Caco-2 (cell line): ENCODE measurements around the gene ARHGEF4. TPM values are rescaled to one million over a fixed set of nuclear protein-coding genes. Genes with fewer than 3 reads are reported as not detected.

ENCODE experiments used
- BruUV-seq: library from RNA; stranded (reverse); fragments of 400-500 nt; replicated peaks from 2 replicates; lab custom pipeline; 2021; lab: Mats Ljungman, UMichigan
- CTCF ChIA-PET: fragments of 300-600 bp; sonication (Branson Sonifier 250); formaldehyde crosslinking; loops from one replicate; lab custom pipeline; 2022; ENCODE audit warnings: antibody characterized with exemption; lab: Charles Lee
- POLR2A ChIA-PET: fragments of 300-600 bp; sonication (Branson Sonifier 250); formaldehyde crosslinking; loops from one replicate; lab custom pipeline; 2022; ENCODE audit warnings: antibody characterized with exemption; lab: Charles Lee
- DNase-seq, 2 experiments: peaks; one replicate each; pipeline versions ENCODE4 v3.0.0 to v3.0.0-alpha.2; 2020 to 2022
- H3K27me3 ChIP-seq: replicated peaks from 2 replicates; pipeline ENCODE4 v1.6.0; 2011; ENCODE audit warnings: low read length; ENCODE audit not compliant: control insufficient read depth, insufficient read depth
- H3K36me3 ChIP-seq: 2 replicates; pipeline ENCODE4 v1.5.1; 2011; ENCODE audit warnings: low read length; ENCODE audit not compliant: control insufficient read depth, insufficient read depth
- H3K4me1 ChIP-seq: fragments of 250-450 bp; sonication (Bioruptor Pico); 2 replicates; pipeline ENCODE4 v1.5.1; 2020; ENCODE audit warnings: mild to moderate bottlenecking
- H3K4me3 ChIP-seq: 2 replicates; pipeline ENCODE4 v1.5.1; 2011; ENCODE audit warnings: low read depth, mild to moderate bottlenecking, control low read depth, low read length
- H3K9me3 ChIP-seq: fragments of 250-450 bp; sonication (Bioruptor Pico); 2 replicates; pipeline ENCODE4 v1.5.1; 2020; ENCODE audit warnings: mild to moderate bottlenecking, moderate library complexity
- H3K27ac Mint-ChIP-seq: one replicate; pipeline ENCODE4 v1.8.0; 2022; ENCODE audit warnings: mixed read lengths; ENCODE audit not compliant: unreplicated experiment
- H3K27me3 Mint-ChIP-seq: one replicate; pipeline ENCODE4 v1.8.0; 2022; ENCODE audit warnings: mixed read lengths; ENCODE audit not compliant: insufficient read depth, unreplicated experiment
- H3K36me3 Mint-ChIP-seq: one replicate; pipeline ENCODE4 v1.8.0; 2022; ENCODE audit warnings: mild to moderate bottlenecking, mixed read lengths; ENCODE audit not compliant: insufficient read depth, unreplicated experiment
- H3K4me1 Mint-ChIP-seq: one replicate; pipeline ENCODE4 v1.8.0; 2022; ENCODE audit warnings: low read depth, mixed read lengths; ENCODE audit not compliant: unreplicated experiment
- H3K4me3 Mint-ChIP-seq: one replicate; pipeline ENCODE4 v1.8.0; 2022; ENCODE audit warnings: mild to moderate bottlenecking, moderate library complexity, mixed read lengths; ENCODE audit not compliant: unreplicated experiment
- H3K9me3 Mint-ChIP-seq: one replicate; pipeline ENCODE4 v1.8.0; 2022; ENCODE audit warnings: mixed read lengths; ENCODE audit not compliant: unreplicated experiment
- CTCF ChIP-seq, 2 experiments: fragments of 200-600 bp in 1 of 2; IDR thresholded peaks; 1 replicate in 1 of 2; 2 replicates in 1 of 2; pipeline versions ENCODE4 v1.5.1 to v1.8.0; 2011 to 2022; ENCODE audit warnings: antibody characterized with exemption in 1 of 2, control low read depth in 1 of 2, inconsistent platforms in 1 of 2, low read depth in 1 of 2, low read length in 1 of 2, mild to moderate bottlenecking in 1 of 2, moderate library complexity in 1 of 2; ENCODE audit not compliant: insufficient read depth in 1 of 2, severe bottlenecking in 1 of 2, unreplicated experiment in 1 of 2
- intact Hi-C: fragments of 100-400 bp; cut with micrococcal nuclease; formaldehyde crosslinking; loops from one replicate; pipeline ENCODE4 v1.10.0; 2022; ENCODE audit not compliant: unreplicated experiment
- total RNA-seq: library from RNA; stranded (reverse); gene quantifications from 2 replicates; pipeline ENCODE4 v1.2.3, GENCODE V29; 2022

Gene ARHGEF4
- total RNA-seq, 1 experiment from 2014 or later, result 1.8 TPM

GRCh38 chr2:131031431-131031841 is 194.7 kb downstream of the ARHGEF4 start:
- Mint-ChIP-seq H3K27ac (no peak overlapping the region), H3K4me1 (no peaks in the 10 kb centered on the region), H3K36me3 (no peaks in the 10 kb centered on the region), H3K9me3 (no peaks in the 10 kb centered on the region), H3K4me3 (no peak overlapping the region), H3K27me3 (no peaks in the 10 kb centered on the region)
- ChIA-PET POLR2A (no interaction called here), CTCF (interaction anchor here (0.7 kb wide), 1 partner anchor 20 kb away, joined by 3 read pairs; no protein-coding TSS in a partner anchor)
- TF ChIP-seq CTCF (IDR thresholded peaks at IDR 0.05; ENCODE audit: insufficient read depth in 1 of 2, low read depth in 1 of 2, low read length in 1 of 2, severe bottlenecking in 1 of 2, unreplicated experiment in 1 of 2), result no peak
- no peaks in the 10 kb centered on the region for H3K27me3 ChIP-seq
- no peak overlapping the region for H3K4me3 ChIP-seq
- H3K4me1 ChIP-seq, result no peaks in the 10 kb centered on the region
- DNase-seq, result no peak
- no peaks in the 10 kb centered on the region for H3K36me3 ChIP-seq
- intact Hi-C loops, result no loop called here
- no TSS peak for BruUV-seq
- no peaks in the 10 kb centered on the region; the same call in 1 of the 2 replicates for H3K9me3 ChIP-seq

GRCh38 chr2:131031875-131032274 is 195.2 kb downstream of the ARHGEF4 start:
- Histone ChIP-seq H3K27me3 (no peaks in the 10 kb centered on the region), H3K36me3 (no peaks in the 10 kb centered on the region), H3K4me3 (no peak overlapping the region), H3K4me1 (no peaks in the 10 kb centered on the region), H3K9me3 (no peaks in the 10 kb centered on the region; the same call in 1 of the 2 replicates)
- BruUV-seq, result no TSS peak
- no peak for TF ChIP-seq CTCF (IDR thresholded peaks at IDR 0.05; ENCODE audit: insufficient read depth in 1 of 2, low read depth in 1 of 2, low read length in 1 of 2, severe bottlenecking in 1 of 2, unreplicated experiment in 1 of 2)
- CTCF ChIA-PET, result interaction anchor here (0.7 kb wide), 1 partner anchor 20 kb away, joined by 3 read pairs; no protein-coding TSS in a partner anchor
- no peaks in the 10 kb centered on the region for H3K27me3 Mint-ChIP-seq
- DNase-seq, result no peak
- intact Hi-C loops, result no loop called here
- no peaks in the 10 kb centered on the region for H3K9me3 Mint-ChIP-seq
- no peak overlapping the region for H3K4me3 Mint-ChIP-seq
- H3K4me1 Mint-ChIP-seq, result no peaks in the 10 kb centered on the region
- POLR2A ChIA-PET, result no interaction called here
- no peak overlapping the region for H3K27ac Mint-ChIP-seq
- H3K36me3 Mint-ChIP-seq, result no peaks in the 10 kb centered on the region

- Histone ChIP-seq H3K36me3 (no peaks in the 10 kb centered on the region), H3K27me3 (no peaks in the 10 kb centered on the region), H3K4me3 (no peak overlapping the region), H3K9me3 (no peaks in the 10 kb centered on the region; the same call in 1 of the 2 replicates), H3K4me1 (no peaks in the 10 kb centered on the region)
- Mint-ChIP-seq H3K27ac (no peak overlapping the region), H3K36me3 (no peaks in the 10 kb centered on the region), H3K4me1 (no peaks in the 10 kb centered on the region), H3K9me3 (no peaks in the 10 kb centered on the region), H3K4me3 (no peak overlapping the region), H3K27me3 (no peaks in the 10 kb centered on the region)
- ChIA-PET CTCF (no interaction called here), POLR2A (no interaction called here)
- no peak for DNase-seq
- TF ChIP-seq CTCF (IDR thresholded peaks at IDR 0.05; ENCODE audit: insufficient read depth in 1 of 2, low read depth in 1 of 2, low read length in 1 of 2, severe bottlenecking in 1 of 2, unreplicated experiment in 1 of 2), result no peak
- BruUV-seq, result no TSS peak
- intact Hi-C loops, result no loop called here
Observed at GRCh38 chr2:131032393-131032836, 195.7 kb downstream of the ARHGEF4 start.
